Activated naive CD4-positive, alpha-beta T cell treated with anti-CD3 and anti-CD28 coated beads, Interleukin-2, amount 10 ng/mL, durations not matched to agents 7 days and 5 days (primary cell): ENCODE measurements around the gene TRAF3IP1.

ENCODE experiments used
- CTCF ChIA-PET: fragments of 350-600 bp; sonication (Branson Sonifier 250); formaldehyde crosslinking; loops from one replicate; lab custom pipeline; 2021; ENCODE audit warnings: antibody characterized with exemption; lab: Charles Lee
- DNase-seq: peaks from one replicate; pipeline ENCODE4 v3.0.0-alpha.2; 2020
- H3K27ac Mint-ChIP-seq: one replicate; pipeline ENCODE4 v1.8.0; 2021; ENCODE audit warnings: mild to moderate bottlenecking, moderate library complexity, mixed read lengths
- H3K27me3 Mint-ChIP-seq: one replicate; pipeline ENCODE4 v1.8.0; 2021; ENCODE audit warnings: mild to moderate bottlenecking, mixed read lengths
- H3K36me3 Mint-ChIP-seq: one replicate; pipeline ENCODE4 v1.8.0; 2021; ENCODE audit warnings: mixed read lengths
- H3K4me1 Mint-ChIP-seq: one replicate; pipeline ENCODE4 v1.8.0; 2021; ENCODE audit warnings: mixed read lengths
- H3K4me3 Mint-ChIP-seq: one replicate; pipeline ENCODE4 v1.8.0; 2021; ENCODE audit warnings: mild to moderate bottlenecking, moderate library complexity, mixed read lengths
- H3K9me3 Mint-ChIP-seq: one replicate; pipeline ENCODE4 v1.8.0; 2021; ENCODE audit warnings: mixed read lengths

TRAF3IP1 gene

DNA sequence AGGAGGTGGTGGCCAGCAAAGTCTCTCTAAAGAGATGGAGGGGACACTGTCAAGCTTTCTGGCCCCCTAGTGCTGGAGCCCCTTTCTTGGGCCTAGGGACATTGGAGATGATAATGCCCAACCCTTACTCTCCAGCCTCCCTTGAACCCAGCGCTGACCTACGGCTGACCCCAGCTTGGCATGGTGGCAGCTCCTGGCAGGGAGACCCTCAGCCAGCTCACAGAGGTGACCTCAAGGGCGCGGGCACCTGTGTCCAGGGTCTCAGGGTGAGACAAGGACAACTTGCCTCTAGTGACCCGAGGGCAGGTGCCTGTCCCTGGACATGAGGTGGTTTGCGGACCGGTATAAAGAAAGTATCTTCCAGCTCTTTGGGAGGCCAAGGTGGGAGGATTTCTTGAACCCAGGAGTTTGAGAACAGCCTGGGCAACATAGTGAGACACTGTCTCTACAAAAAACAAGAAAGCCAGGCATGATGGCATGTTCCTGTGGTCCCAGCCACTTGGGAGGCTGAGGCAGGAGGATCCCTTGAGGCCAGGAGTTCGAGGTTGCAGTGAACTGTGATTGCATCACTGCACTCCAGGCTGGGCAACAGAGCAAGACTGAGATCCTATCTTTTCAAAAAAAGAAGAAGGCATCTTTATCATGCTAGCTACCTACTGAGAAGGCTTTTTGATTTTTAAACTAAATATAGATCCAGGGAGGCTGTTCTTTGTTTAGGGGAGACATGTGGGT, 28.6 kb upstream of the TRAF3IP1 start:
- no peaks in the 10 kb centered on the region for H3K9me3 Mint-ChIP-seq
- H3K4me3 Mint-ChIP-seq = no peak overlapping the region
- peaks cover 11% of the 10 kb centered on the region for H3K27me3 Mint-ChIP-seq
- H3K27ac Mint-ChIP-seq = no peak overlapping the region
- CTCF ChIA-PET = interaction anchor here (0.7 kb wide), 1 partner anchor 19 kb away, joined by 3 read pairs; no protein-coding TSS in a partner anchor
- DNase-seq = no peak
- peaks cover 28% of the 10 kb centered on the region for H3K4me1 Mint-ChIP-seq
- no peaks in the 10 kb centered on the region for H3K36me3 Mint-ChIP-seq

- peaks cover 13% of the 10 kb centered on the region for H3K4me1 Mint-ChIP-seq
- DNase-seq = no peak
These were observed 26.3 kb upstream of the TRAF3IP1 start for GRCh38 chr2:238294046-238294392.

GRCh38 chr2:238294393-238295143, 25.8 kb upstream of the TRAF3IP1 start:
- Mint-ChIP-seq H3K9me3 (no peaks in the 10 kb centered on the region), H3K36me3 (no peaks in the 10 kb centered on the region), H3K4me3 (no peak overlapping the region), H3K4me1 (peaks cover 8% of the 10 kb centered on the region), H3K27ac (no peak overlapping the region), H3K27me3 (peaks cover 20% of the 10 kb centered on the region)
- DNase-seq = peak; percentile 14
- CTCF ChIA-PET = no interaction called here

More at GRCh38 chr2:238294046-238294392, 26.3 kb upstream of the TRAF3IP1 start:
- Mint-ChIP-seq H3K4me3 (no peak overlapping the region), H3K36me3 (no peaks in the 10 kb centered on the region), H3K27ac (no peak overlapping the region), H3K9me3 (no peaks in the 10 kb centered on the region), H3K27me3 (peaks cover 18% of the 10 kb centered on the region)
- CTCF ChIA-PET = no interaction called here

GRCh38 chr2:238295144-238296112, 24.9 kb upstream of the TRAF3IP1 start:
- Mint-ChIP-seq H3K27me3 (peaks cover 29% of the 10 kb centered on the region), H3K36me3 (no peaks in the 10 kb centered on the region), H3K27ac (no peak overlapping the region), H3K9me3 (no peaks in the 10 kb centered on the region), H3K4me1 (no peaks in the 10 kb centered on the region), H3K4me3 (no peak overlapping the region)
- CTCF ChIA-PET = no interaction called here
- no peak for DNase-seq

GRCh38 chr2:238296638-238297457, 23.5 kb upstream of the TRAF3IP1 start:
- H3K9me3 Mint-ChIP-seq = no peaks in the 10 kb centered on the region
- CTCF ChIA-PET = no interaction called here
- H3K27ac Mint-ChIP-seq = no peak overlapping the region
- peak; percentile 14 for DNase-seq
- no peaks in the 10 kb centered on the region for H3K4me1 Mint-ChIP-seq
- H3K27me3 Mint-ChIP-seq = peaks cover 38% of the 10 kb centered on the region
- H3K36me3 Mint-ChIP-seq = no peaks in the 10 kb centered on the region
- no peak overlapping the region for H3K4me3 Mint-ChIP-seq

GRCh38 chr2:238299803-238300202, 20.5 kb upstream of the TRAF3IP1 start:
- no peaks in the 10 kb centered on the region for H3K9me3 Mint-ChIP-seq
- H3K4me1 Mint-ChIP-seq = no peaks in the 10 kb centered on the region
- CTCF ChIA-PET = no interaction called here
- no peak overlapping the region for H3K4me3 Mint-ChIP-seq
- H3K27ac Mint-ChIP-seq = no peak overlapping the region
- H3K27me3 Mint-ChIP-seq = peaks cover 58% of the 10 kb centered on the region
- no peaks in the 10 kb centered on the region for H3K36me3 Mint-ChIP-seq
- no peak for DNase-seq

DNA sequence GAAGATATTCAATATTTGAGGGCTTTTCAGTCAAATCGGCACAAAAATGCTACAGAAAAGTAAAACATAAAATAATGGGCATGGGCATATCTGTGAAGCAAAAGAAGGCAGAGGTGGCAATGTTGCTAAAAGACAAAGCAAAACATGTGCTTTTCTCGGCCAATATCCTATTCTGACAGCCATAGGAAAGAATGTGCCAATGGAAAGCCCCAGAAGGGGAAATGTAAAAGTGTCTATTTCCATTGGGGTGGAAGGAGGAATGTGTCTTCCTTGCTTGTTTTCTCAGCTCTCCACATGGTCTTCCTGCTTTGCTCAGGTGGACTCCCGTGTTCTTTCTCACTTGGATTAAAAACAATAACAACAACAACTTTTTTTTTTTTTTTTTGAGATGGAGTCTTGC, 18.2 kb upstream of the TRAF3IP1 start:
- Mint-ChIP-seq H3K9me3 (no peaks in the 10 kb centered on the region), H3K4me3 (no peak overlapping the region), H3K36me3 (no peaks in the 10 kb centered on the region), H3K4me1 (no peaks in the 10 kb centered on the region), H3K27ac (no peak overlapping the region), H3K27me3 (peaks cover 54% of the 10 kb centered on the region)
- DNase-seq = no peak
- CTCF ChIA-PET = no interaction called here

- no peak overlapping the region for H3K4me3 Mint-ChIP-seq
- no peaks in the 10 kb centered on the region for H3K36me3 Mint-ChIP-seq
- DNase-seq = no peak
- H3K4me1 Mint-ChIP-seq = no peaks in the 10 kb centered on the region
- H3K27ac Mint-ChIP-seq = no peak overlapping the region
- no peaks in the 10 kb centered on the region for H3K9me3 Mint-ChIP-seq
- H3K27me3 Mint-ChIP-seq = peaks cover 52% of the 10 kb centered on the region
- CTCF ChIA-PET = no interaction called here
These were observed 17.6 kb upstream of the TRAF3IP1 start for GRCh38 chr2:238302751-238303150.

DNA sequence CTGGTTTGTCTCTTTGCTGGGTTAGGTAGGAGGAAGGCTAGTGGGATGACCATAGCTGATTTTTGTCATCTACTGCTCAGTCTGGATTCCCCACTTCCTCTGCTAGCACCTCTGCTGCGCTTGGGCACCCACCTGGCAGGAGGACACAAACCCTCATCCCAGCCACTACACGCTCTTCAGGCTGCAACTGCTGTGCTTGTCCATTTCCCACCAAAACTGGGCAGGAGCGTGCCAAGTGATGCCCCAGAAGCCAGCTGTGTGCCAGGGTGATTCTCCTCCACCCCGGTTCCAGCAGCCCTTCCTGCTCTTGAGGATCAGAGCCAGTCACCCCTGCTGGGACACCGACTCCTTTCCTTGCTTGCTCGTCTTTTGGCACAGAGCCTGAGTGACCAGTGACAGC, 16.2 kb upstream of the TRAF3IP1 start:
- no peaks in the 10 kb centered on the region for H3K9me3 Mint-ChIP-seq
- H3K4me3 Mint-ChIP-seq = no peak overlapping the region
- H3K27ac Mint-ChIP-seq = no peak overlapping the region
- H3K36me3 Mint-ChIP-seq = no peaks in the 10 kb centered on the region
- no peaks in the 10 kb centered on the region for H3K4me1 Mint-ChIP-seq
- no peak for DNase-seq
- peaks cover 54% of the 10 kb centered on the region for H3K27me3 Mint-ChIP-seq
- CTCF ChIA-PET = no interaction called here

DNA sequence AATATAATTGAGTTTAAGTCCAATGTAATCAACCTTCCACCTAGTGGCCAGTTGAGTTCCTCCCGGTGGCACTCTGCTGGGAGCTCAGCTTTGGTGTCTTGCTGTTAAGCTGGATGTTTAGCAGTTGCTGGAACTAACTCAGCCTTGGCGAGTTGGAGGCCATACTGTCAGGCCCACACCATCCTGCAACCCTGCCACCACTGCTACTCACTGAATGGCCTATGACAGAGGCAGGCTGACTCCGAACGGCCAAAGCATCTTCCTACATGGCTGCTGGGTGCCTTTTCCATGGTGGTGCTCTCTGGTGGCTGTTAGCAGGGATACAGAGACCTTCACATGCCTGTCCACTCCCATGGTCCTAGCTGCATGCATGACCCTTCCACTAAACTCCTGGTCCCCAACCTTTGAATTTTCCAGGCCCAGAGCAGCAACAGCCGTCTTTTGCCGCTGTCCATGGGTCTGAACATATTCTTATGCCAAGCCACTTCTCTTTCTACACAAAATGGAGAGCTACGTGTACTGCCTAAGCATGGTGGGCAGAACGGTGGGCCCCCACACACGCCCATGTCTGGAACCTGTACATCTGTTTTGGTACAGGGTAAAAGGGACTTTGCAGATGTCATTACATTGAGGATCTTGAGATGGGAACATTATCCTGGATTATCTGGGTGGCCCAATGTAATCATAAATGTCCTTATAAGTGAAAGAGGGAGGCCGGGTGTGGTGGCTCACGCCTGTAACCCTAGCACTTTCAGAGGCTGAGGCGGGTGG, 15.0 kb upstream of the TRAF3IP1 start:
- CTCF ChIA-PET = no interaction called here
- Mint-ChIP-seq H3K36me3 (no peaks in the 10 kb centered on the region), H3K27me3 (peaks cover 49% of the 10 kb centered on the region), H3K9me3 (no peaks in the 10 kb centered on the region), H3K4me1 (no peaks in the 10 kb centered on the region), H3K4me3 (no peak overlapping the region), H3K27ac (no peak overlapping the region)
- DNase-seq = no peak

GRCh38 chr2:238305965-238306671, 14.2 kb upstream of the TRAF3IP1 start:
- CTCF ChIA-PET = no interaction called here
- Mint-ChIP-seq H3K36me3 (no peaks in the 10 kb centered on the region), H3K27me3 (peaks cover 49% of the 10 kb centered on the region), H3K4me1 (no peaks in the 10 kb centered on the region), H3K4me3 (no peak overlapping the region), H3K9me3 (no peaks in the 10 kb centered on the region), H3K27ac (no peak overlapping the region)
- no peak for DNase-seq

GRCh38 chr2:238306672-238306998, 13.7 kb upstream of the TRAF3IP1 start:
- DNase-seq = no peak
- CTCF ChIA-PET = no interaction called here
- Mint-ChIP-seq H3K4me1 (no peaks in the 10 kb centered on the region), H3K4me3 (no peak overlapping the region), H3K36me3 (no peaks in the 10 kb centered on the region), H3K9me3 (no peaks in the 10 kb centered on the region), H3K27me3 (peaks cover 47% of the 10 kb centered on the region), H3K27ac (no peak overlapping the region)

- Mint-ChIP-seq H3K36me3 (no peaks in the 10 kb centered on the region), H3K27ac (no peak overlapping the region), H3K4me1 (no peaks in the 10 kb centered on the region), H3K9me3 (no peaks in the 10 kb centered on the region), H3K4me3 (no peak overlapping the region), H3K27me3 (peaks cover 37% of the 10 kb centered on the region)
- no peak for DNase-seq
- CTCF ChIA-PET = no interaction called here
These were observed 12.1 kb upstream of the TRAF3IP1 start for GRCh38 chr2:238308177-238308576.
